Stimulated activated CD8-positive, alpha-beta memory T cell treated with anti-CD3 and anti-CD28 coated beads, Interleukin-4, amount 100 ng/mL, for 48 hours (primary cell): Measurements from ENCODE around the gene SMIM5.

Source experiments
- DNase-seq: peaks from one replicate; pipeline ENCODE4 v3.0.0-alpha.2; 2020

Gene SMIM5

GRCh38 chr17:75642182-75642783, 9.0 kb downstream of the SMIM5 start:
- no peak for DNase-seq

DNA sequence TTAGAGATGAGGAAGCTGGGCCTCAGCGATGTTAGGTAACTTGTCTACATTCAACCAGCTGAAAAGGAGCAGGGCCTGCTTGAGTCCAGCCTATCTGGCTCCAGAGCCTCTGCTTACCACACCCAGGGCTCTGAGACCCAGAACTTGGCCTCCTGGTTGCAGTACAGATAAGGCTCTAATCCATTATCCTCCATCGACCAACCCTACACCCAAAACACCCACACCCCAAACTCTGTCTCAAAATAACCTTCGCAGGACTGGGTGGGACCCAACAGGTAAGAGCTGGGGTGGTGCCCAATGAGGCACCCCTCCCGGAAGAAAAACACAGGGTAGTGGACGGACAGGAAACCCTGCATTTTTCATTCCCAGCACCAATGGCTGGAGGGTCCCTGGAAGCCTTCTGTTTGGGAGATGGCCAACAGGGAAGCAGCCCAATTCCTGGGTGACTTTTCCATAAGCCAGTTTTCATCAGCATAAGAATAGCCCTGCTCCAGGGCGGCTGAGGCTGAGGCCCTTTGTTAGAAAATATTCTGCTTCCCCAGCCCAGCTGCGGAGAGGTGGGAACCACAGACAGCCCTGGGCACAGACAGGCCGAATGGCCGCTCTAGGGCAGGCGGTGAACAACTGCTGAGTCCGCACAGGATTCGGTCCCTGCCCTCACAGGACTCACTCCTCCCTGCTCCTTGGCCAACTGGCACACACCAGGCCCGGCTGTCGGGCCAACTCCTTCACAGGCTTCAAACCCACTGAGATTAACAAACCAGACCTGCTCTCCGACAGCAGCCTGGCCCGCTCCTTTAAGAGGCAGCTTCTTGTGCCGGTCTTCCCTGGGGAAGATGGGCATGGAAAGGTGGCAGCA, 9.8 kb downstream of the SMIM5 start:
- no peak for DNase-seq

GRCh38 chr17:75643643-75644017, 10.4 kb downstream of the SMIM5 start:
- DNase-seq, result no peak

DNA sequence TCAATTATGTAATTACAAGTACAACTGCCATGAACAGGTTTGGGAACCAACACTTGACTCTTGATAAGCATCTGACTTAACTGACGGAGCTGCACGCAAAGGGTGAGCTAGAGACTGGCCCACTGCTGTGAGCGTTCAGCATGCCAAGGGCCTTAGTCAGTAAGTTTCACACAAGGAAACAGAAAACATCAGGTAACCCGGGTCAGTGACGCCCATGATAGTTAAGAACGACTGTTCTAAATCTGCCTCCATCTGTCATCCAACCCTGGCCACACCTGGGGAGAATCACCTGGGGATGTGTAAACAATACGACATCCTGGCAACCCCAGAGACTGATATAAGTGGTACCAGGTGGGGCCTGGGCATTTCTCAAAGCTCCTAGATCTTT, 12.3 kb downstream of the SMIM5 start:
- DNase-seq, result no peak

- DNase-seq, result no peak
Observed at GRCh38 chr17:75645889-75646637, 12.8 kb downstream of the SMIM5 start.

- DNase-seq, result no peak
Observed at GRCh38 chr17:75646638-75646992, 13.4 kb downstream of the SMIM5 start.

- DNase-seq, result no peak
Observed at GRCh38 chr17:75647061-75647460, 13.8 kb downstream of the SMIM5 start.

DNA sequence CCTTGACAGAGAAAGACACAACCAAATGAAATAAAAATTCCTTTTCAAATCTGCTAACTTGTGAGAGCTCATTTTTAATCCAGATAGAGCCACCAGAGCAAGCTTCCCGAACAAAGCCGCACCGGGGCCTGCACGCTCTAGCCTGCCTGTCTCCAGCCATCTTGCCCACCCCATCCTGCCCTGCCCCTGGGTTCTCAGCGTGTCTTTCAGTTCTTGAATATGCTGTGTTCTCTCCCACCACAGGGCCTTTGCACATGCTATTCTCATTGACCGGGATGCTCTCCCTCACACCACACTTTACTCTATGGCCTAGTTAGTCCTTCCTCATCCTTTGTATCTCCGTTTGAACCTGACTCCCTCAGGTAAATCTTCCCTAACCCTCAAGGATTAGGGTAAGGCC, 14.7 kb downstream of the SMIM5 start:
- DNase-seq, result no peak

DNA sequence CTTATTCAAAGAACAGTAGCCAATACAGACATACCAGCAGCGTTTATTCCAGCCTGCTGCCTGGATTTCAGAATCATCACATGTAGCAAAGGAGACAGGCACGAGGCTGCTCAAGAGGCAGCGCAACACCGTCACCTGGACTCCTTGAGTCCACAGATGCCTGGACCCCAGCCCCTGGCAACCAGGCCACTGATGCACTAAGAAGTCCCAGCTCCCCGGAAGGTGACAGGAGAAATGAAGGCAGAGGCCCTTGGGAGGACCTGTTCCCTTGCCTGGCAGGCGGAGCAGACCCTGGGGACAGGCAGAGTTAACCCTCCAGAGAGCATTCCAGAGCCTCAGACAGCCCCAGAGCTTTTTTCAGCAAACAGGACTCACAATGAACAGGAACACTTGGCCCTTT, 16.5 kb downstream of the SMIM5 start:
- no peak for DNase-seq

DNA sequence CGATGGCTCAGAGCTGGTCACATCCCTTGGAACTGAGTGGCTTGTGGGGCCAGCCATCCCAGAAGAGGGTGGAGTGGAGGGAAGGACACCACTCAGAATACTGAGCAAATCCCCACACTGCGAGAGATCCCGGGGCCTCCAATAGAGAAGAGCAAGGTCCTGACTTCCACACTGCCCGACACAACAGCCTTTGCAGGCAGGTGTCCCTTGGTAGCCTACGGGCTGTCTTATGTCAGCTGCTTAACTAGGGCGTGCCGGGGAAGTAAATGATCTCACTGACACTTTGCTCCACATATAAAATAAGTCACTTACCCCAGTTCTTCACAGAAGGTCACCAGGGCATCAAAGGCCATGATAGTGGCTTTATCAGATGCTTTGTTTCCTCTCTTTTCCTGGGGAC, 17.6 kb downstream of the SMIM5 start:
- no peak for DNase-seq

DNA sequence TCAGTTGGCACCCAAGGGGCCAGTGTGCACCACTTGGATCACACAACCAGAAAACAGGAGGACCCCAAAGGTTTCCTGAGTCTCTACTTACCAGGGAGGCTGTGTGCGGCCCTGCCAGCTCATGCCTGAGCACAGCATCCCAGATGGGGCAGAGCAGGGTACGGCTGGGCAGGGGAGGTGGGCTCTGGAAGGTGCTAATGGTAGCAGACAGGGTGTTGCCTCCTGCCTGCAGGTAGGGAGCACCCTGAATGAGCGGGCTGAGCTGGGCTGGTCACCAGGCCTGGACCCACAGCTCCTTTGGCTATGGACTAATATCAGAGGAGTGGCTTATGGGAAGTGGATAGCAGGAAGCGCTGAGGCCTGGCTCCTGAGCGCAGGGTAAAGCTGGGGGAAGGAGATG, 19.1 kb downstream of the SMIM5 start:
- no peak for DNase-seq

DNA sequence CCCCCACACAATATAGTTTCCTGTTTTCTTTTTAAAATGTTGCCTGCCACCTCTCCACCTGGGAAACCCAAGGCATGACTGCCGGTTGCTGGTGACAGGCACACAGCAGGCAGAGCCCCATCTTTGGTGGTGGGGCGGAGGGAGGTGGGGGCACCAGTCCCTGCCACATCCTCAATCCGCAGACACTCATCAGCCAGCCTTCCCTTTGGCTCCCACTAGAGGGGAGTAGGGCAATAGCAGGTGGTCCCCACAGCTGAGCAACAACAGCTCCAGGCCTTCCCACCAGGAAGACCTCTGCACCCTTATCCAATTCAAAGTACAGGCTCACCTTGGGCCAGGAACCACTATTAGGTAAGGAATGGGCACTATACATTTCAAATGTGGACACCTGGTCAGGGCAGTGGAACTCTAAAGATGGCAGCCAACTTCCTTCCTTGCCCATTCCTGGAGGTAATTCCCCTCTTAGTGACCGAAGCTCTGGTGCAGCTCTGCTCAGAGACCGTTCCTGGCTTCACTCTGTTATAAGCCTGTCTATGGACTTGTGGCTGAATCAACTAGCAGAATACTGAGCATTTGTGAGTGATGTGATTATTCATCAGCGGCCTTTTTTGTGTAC, 19.8 kb downstream of the SMIM5 start:
- peak; percentile 54 for DNase-seq

GRCh38 chr17:75654176-75654575, 20.9 kb downstream of the SMIM5 start:
- DNase-seq, result no peak

GRCh38 chr17:75658237-75658636, 25.0 kb downstream of the SMIM5 start:
- DNase-seq, result no peak

DNA sequence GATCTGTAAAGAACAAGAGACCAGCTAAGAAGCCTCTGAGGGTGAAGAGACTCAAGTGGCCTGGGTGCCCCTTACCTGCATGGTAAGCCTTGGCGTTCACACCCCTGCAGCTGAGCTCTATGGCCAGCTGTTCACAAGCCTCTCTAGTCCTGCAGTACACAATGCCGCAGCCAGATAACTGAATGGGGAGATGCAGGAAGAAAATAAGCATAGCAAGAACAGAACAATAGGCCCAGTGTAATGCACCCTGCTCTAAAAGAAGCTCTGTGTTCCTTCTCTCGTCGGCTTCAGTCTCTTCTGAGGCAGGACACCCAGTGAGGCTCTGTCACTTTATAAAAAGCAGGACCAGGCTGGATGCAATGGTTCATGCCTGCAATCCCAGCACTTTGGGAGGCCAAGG, 28.3 kb downstream of the SMIM5 start:
- no peak for DNase-seq

- DNase-seq, result no peak
Observed at GRCh38 chr17:75662511-75662910, 29.3 kb downstream of the SMIM5 start.

GRCh38 chr17:75664099-75664549, 30.9 kb downstream of the SMIM5 start:
- DNase-seq, result no peak

DNA sequence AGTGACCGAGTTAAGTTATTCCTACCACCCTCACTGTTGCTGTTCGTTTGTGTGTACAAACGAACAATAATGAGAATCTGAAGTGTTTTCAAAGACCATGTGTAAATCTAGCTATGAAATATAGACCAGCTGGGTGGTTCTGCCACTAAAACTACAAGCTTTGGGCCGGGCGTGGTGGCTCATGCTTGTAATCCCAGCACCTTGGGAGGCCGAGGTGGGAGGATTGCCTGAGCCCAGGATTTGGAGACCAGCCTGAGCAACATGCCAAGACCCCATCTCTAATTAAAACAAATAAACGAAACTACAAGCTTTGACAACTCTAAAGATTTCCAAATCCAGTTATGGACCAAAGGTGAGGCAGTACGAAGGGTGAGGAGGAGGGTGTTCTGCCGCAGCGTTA, 32.7 kb downstream of the SMIM5 start:
- no peak for DNase-seq

GRCh38 chr17:75666959-75667790, 33.9 kb downstream of the SMIM5 start, which contains the start of the genes RECQL5 and SAP30BP:
Gene RECQL5, minus strand, starts transcription at chr17:75667154. Its CDS starts 597 bp downstream, at chr17:75666557.
Gene SAP30BP, plus strand, starts transcription at chr17:75667338. Its CDS starts 35 bp downstream, at chr17:75667373.
- DNase-seq, result peak; percentile 99

- no peak for DNase-seq
Observed at GRCh38 chr17:75667825-75668224, 34.6 kb downstream of the SMIM5 start.

- no peak for DNase-seq
Observed at GRCh38 chr17:75668489-75668888, 35.3 kb downstream of the SMIM5 start.

GRCh38 chr17:75670868-75671267, 37.6 kb downstream of the SMIM5 start:
- DNase-seq, result no peak
